CD4-positive, alpha-beta memory T cell (primary cell): ENCODE results near the gene USP19. TPM values are rescaled to one million over a fixed set of nuclear protein-coding genes. Genes with fewer than 3 reads are reported as not detected.

Experiments used
- CTCF ChIA-PET: fragments of 350-600 bp; sonication (Branson Sonifier 250); formaldehyde crosslinking; loops from one replicate; lab custom pipeline; 2021; ENCODE audit warnings: inconsistent platforms; ENCODE audit not compliant: partially characterized antibody; lab: Charles Lee
- POLR2A ChIA-PET: fragments of 350-600 bp; sonication (Branson Sonifier 250); formaldehyde crosslinking; loops from one replicate; lab custom pipeline; 2021; ENCODE audit not compliant: partially characterized antibody; lab: Charles Lee
- DNase-seq, 5 donors: peaks; one replicate each; pipeline versions ENCODE4 v3.0.0 to v3.0.0-alpha.2; 2020 to 2022; ENCODE audit warnings: mixed read lengths in 1 of 5
- H3K27ac ChIP-seq: one replicate; pipeline ENCODE4 v1.7.0; 2013; ENCODE audit warnings: low read depth, low read length
- H3K27me3 ChIP-seq: 2 replicates; pipeline ENCODE4 v1.7.0; 2013; ENCODE audit warnings: mild to moderate bottlenecking, low read length, moderate library complexity; ENCODE audit not compliant: insufficient read depth
- H3K36me3 ChIP-seq: 2 replicates; pipeline ENCODE4 v1.7.0; 2013; ENCODE audit warnings: mild to moderate bottlenecking, low read length, moderate library complexity; ENCODE audit not compliant: insufficient read depth
- H3K4me1 ChIP-seq: 2 replicates; pipeline ENCODE4 v1.7.0; 2013; ENCODE audit warnings: mild to moderate bottlenecking, low read length, moderate library complexity; ENCODE audit not compliant: insufficient read depth
- H3K4me3 ChIP-seq, 2 donors: one replicate each; pipeline ENCODE4 v1.7.0; 2013; ENCODE audit warnings: low read length in 2 of 2, mild to moderate bottlenecking in 1 of 2
- H3K9me3 ChIP-seq, 2 donors: one replicate each; pipeline ENCODE4 v1.7.0; 2013; ENCODE audit warnings: low read length in 2 of 2, control low read depth in 1 of 2; ENCODE audit not compliant: control insufficient read depth in 1 of 2
- H3K27ac Mint-ChIP-seq, 7 donors: one replicate each; pipeline ENCODE4 v1.8.0; 2020 to 2021; ENCODE audit warnings: mixed read lengths in 7 of 7, mild to moderate bottlenecking in 6 of 7, inconsistent platforms in 3 of 7, moderate library complexity in 3 of 7
- H3K27me3 Mint-ChIP-seq, 2 donors: one replicate each; pipeline ENCODE4 v1.8.0; 2020 to 2021; ENCODE audit warnings: mixed read lengths in 2 of 2
- H3K36me3 Mint-ChIP-seq, 2 donors: one replicate each; pipeline ENCODE4 v1.8.0; 2020 to 2021; ENCODE audit warnings: mixed read lengths in 2 of 2, inconsistent platforms in 1 of 2, mild to moderate bottlenecking in 1 of 2
- H3K4me1 Mint-ChIP-seq, 4 donors: one replicate each; pipeline ENCODE4 v1.8.0; 2020 to 2021; ENCODE audit warnings: mixed read lengths in 4 of 4, mild to moderate bottlenecking in 1 of 4
- H3K4me3 Mint-ChIP-seq, 8 donors: one replicate each; pipeline ENCODE4 v1.8.0; 2020 to 2021; ENCODE audit warnings: mixed read lengths in 8 of 8, mild to moderate bottlenecking in 7 of 8, moderate library complexity in 6 of 8, inconsistent platforms in 3 of 8
- H3K9me3 Mint-ChIP-seq, 8 donors: one replicate each; pipeline ENCODE4 v1.8.0; 2020 to 2021; ENCODE audit warnings: mixed read lengths in 8 of 8, mild to moderate bottlenecking in 5 of 8, inconsistent platforms in 3 of 8, moderate library complexity in 1 of 8
- intact Hi-C: fragments of 100-400 bp; cut with micrococcal nuclease; formaldehyde crosslinking; loops from one replicate; pipeline ENCODE4 v1.15.1; 2023
- polyA plus RNA-seq, 2 donors: library from polyadenylated mRNA; unstranded; fragments of 300-500 nt; fragmentation: Illumina TruSeq; gene quantifications; one replicate each; pipeline ENCODE4 v1.2.3, GENCODE V29; 2021
- total RNA-seq, 2 experiments: library from RNA; stranded (reverse); gene quantifications; one replicate each; pipeline ENCODE4 v1.2.3, GENCODE V29; 2021

Gene USP19
- total and polyA plus RNA-seq, 4 experiments from 2014 or later: 24.9 to 105 (median 64.9) TPM

GRCh38 chr3:49119439-49119838 lies 1.2 kb downstream of the USP19 start:
- intact Hi-C loops: no loop called here
- Histone ChIP-seq H3K4me1 (peaks cover 26% of the 10 kb centered on the region), H3K4me3 (peak overlapping the region; percentile 45 to 94), H3K27ac (peak overlapping the region; percentile 92), H3K9me3 (no peaks in the 10 kb centered on the region), H3K27me3 (no peaks in the 10 kb centered on the region), H3K36me3 (peaks cover 36% of the 10 kb centered on the region)
- H3K27ac Mint-ChIP-seq: peak overlapping the region; percentile 88 to 95 (median 92)
- peaks cover 25 to 31% of the 10 kb centered on the region in 2 donors for H3K36me3 Mint-ChIP-seq
- POLR2A ChIA-PET: interaction anchor here (2.0 to 5.9 kb wide), 4 partner anchors 13 to 402 kb away, joined by 10 to 105 read pairs (median 39); partner anchors contain the start of genes IP6K2, QARS1 and QRICH1
- CTCF ChIA-PET: interaction anchor here (1.0 to 3.2 kb wide), 3 partner anchors 9 to 131 kb away, joined by 3 to 24 read pairs (median 17); partner anchors contain the start of genes P4HTM and QRICH1
- peak overlapping the region in 7 of 8 donors; percentile 86 to 90 (median 89) for H3K4me3 Mint-ChIP-seq
- peaks cover 7 to 35% (median 22%) of the 10 kb centered on the region in 4 donors for H3K4me1 Mint-ChIP-seq
- no peaks in the 10 kb centered on the region for H3K27me3 Mint-ChIP-seq
- no peaks in the 10 kb centered on the region for H3K9me3 Mint-ChIP-seq
- no peak for DNase-seq

- Mint-ChIP-seq H3K27me3 (no peaks in the 10 kb centered on the region), H3K4me1 (peaks cover 7 to 37% (median 22%) of the 10 kb centered on the region in 4 donors), H3K36me3 (peaks cover 29 to 35% of the 10 kb centered on the region in 2 donors), H3K27ac (peak overlapping the region in 3 of 7 donors; percentile 47 to 93 (median 82)), H3K9me3 (no peaks in the 10 kb centered on the region), H3K4me3 (peak overlapping the region in 6 of 8 donors; percentile 64 to 90 (median 90))
- intact Hi-C loops: no loop called here
- no peak for DNase-seq
- CTCF ChIA-PET: interaction anchor here (3.2 kb wide), 2 partner anchors 26 to 131 kb away, joined by 17 to 24 read pairs; partner anchors contain the start of genes P4HTM and QRICH1
- Histone ChIP-seq H3K4me1 (peaks cover 26% of the 10 kb centered on the region), H3K27ac (peak overlapping the region; percentile 92), H3K36me3 (peaks cover 40% of the 10 kb centered on the region), H3K4me3 (no peak overlapping the region), H3K27me3 (no peaks in the 10 kb centered on the region), H3K9me3 (no peaks in the 10 kb centered on the region)
- POLR2A ChIA-PET: interaction anchor here (2.9 to 5.9 kb wide), 3 partner anchors 12 to 131 kb away, joined by 12 to 105 read pairs (median 66); partner anchors contain the start of genes QARS1 and QRICH1
These were observed 1.6 kb downstream of the USP19 start for GRCh38 chr3:49119036-49119435.

GRCh38 chr3:49112262-49112661 lies 8.4 kb downstream of the USP19 start:
- H3K27ac ChIP-seq: no peak overlapping the region
- peaks cover 44 to 69% of the 10 kb centered on the region in 2 donors for H3K36me3 Mint-ChIP-seq
- no peak overlapping the region for H3K4me3 Mint-ChIP-seq
- H3K4me1 Mint-ChIP-seq: peaks cover 0 to 9% (median 3%) of the 10 kb centered on the region in 4 donors
- CTCF ChIA-PET: no interaction called here
- no peaks in the 10 kb centered on the region for H3K27me3 ChIP-seq
- intact Hi-C loops: no loop called here
- DNase-seq: peak in 1 of 5 donors; percentile 25
- H3K4me3 ChIP-seq: no peak overlapping the region
- H3K27ac Mint-ChIP-seq: no peak overlapping the region
- peaks cover 75% of the 10 kb centered on the region for H3K36me3 ChIP-seq
- H3K27me3 Mint-ChIP-seq: no peaks in the 10 kb centered on the region
- no peaks in the 10 kb centered on the region for H3K4me1 ChIP-seq
- H3K9me3 ChIP-seq: no peaks in the 10 kb centered on the region
- H3K9me3 Mint-ChIP-seq: no peaks in the 10 kb centered on the region
- POLR2A ChIA-PET: no interaction called here

- no peaks in the 10 kb centered on the region for H3K9me3 Mint-ChIP-seq
- CTCF ChIA-PET: interaction anchor here (1.4 kb wide), 1 partner anchor 9 kb away, joined by 3 read pairs; no protein-coding TSS in a partner anchor
- no peak overlapping the region for H3K4me3 Mint-ChIP-seq
- Histone ChIP-seq H3K36me3 (peaks cover 66% of the 10 kb centered on the region), H3K4me3 (no peak overlapping the region), H3K27ac (no peak overlapping the region), H3K9me3 (no peaks in the 10 kb centered on the region), H3K4me1 (no peaks in the 10 kb centered on the region), H3K27me3 (no peaks in the 10 kb centered on the region)
- POLR2A ChIA-PET: interaction anchor here (1.5 to 9.7 kb wide), 2 partner anchors 10 to 18 kb away, joined by 8 to 66 read pairs; partner anchors contain the start of genes QRICH1 and USP19
- peak in 1 of 5 donors; percentile 32 for DNase-seq
- peaks cover 40 to 65% of the 10 kb centered on the region in 2 donors for H3K36me3 Mint-ChIP-seq
- H3K27me3 Mint-ChIP-seq: no peaks in the 10 kb centered on the region
- peaks cover 0 to 9% (median 2%) of the 10 kb centered on the region in 4 donors for H3K4me1 Mint-ChIP-seq
- H3K27ac Mint-ChIP-seq: no peak overlapping the region
- intact Hi-C loops: no loop called here
These were observed 9.3 kb downstream of the USP19 start for GRCh38 chr3:49111347-49111746.

- no peak overlapping the region for H3K4me3 ChIP-seq
- no peak overlapping the region for H3K27ac ChIP-seq
- ChIA-PET CTCF (interaction anchor here (1.0 to 1.4 kb wide), 2 partner anchors 9 to 123 kb away, joined by 3 read pairs; no protein-coding TSS in a partner anchor), POLR2A (interaction anchor here (1.5 to 9.7 kb wide), 2 partner anchors 11 to 17 kb away, joined by 8 to 66 read pairs; partner anchors contain the start of genes QRICH1 and USP19)
- no peak overlapping the region for H3K4me3 Mint-ChIP-seq
- no peak overlapping the region for H3K27ac Mint-ChIP-seq
- H3K36me3 ChIP-seq: peaks cover 61% of the 10 kb centered on the region
- H3K27me3 ChIP-seq: no peaks in the 10 kb centered on the region
- DNase-seq: no peak
- no peaks in the 10 kb centered on the region for H3K27me3 Mint-ChIP-seq
- no peaks in the 10 kb centered on the region for H3K9me3 Mint-ChIP-seq
- intact Hi-C loops: no loop called here
- H3K36me3 Mint-ChIP-seq: peaks cover 35 to 59% of the 10 kb centered on the region in 2 donors
- no peaks in the 10 kb centered on the region for H3K9me3 ChIP-seq
- H3K4me1 ChIP-seq: no peaks in the 10 kb centered on the region
- H3K4me1 Mint-ChIP-seq: peaks cover 0 to 12% (median 3%) of the 10 kb centered on the region in 4 donors
These were observed 9.8 kb downstream of the USP19 start for GRCh38 chr3:49110780-49111179.

GRCh38 chr3:49108346-49108745 lies 12.3 kb downstream of the USP19 start:
- POLR2A ChIA-PET: interaction anchor here (1.6 to 9.7 kb wide), 3 partner anchors 13 to 15 kb away, joined by 8 to 122 read pairs (median 66); partner anchors contain the start of genes QRICH1 and USP19
- CTCF ChIA-PET: interaction anchor here (1.7 kb wide), 1 partner anchor 63 kb away, joined by 5 read pairs; the partner anchor contains the start of gene KLHDC8B
- Histone ChIP-seq H3K27ac (no peak overlapping the region), H3K27me3 (no peaks in the 10 kb centered on the region), H3K9me3 (no peaks in the 10 kb centered on the region), H3K4me1 (peaks cover 16% of the 10 kb centered on the region), H3K4me3 (no peak overlapping the region), H3K36me3 (peaks cover 38% of the 10 kb centered on the region)
- peaks cover 12 to 28% (median 21%) of the 10 kb centered on the region in 4 donors for H3K4me1 Mint-ChIP-seq
- H3K36me3 Mint-ChIP-seq: peaks cover 19 to 48% of the 10 kb centered on the region in 2 donors
- peak in 1 of 5 donors; percentile 26 for DNase-seq
- no peak overlapping the region for H3K4me3 Mint-ChIP-seq
- no peaks in the 10 kb centered on the region for H3K9me3 Mint-ChIP-seq
- intact Hi-C loops: no loop called here
- H3K27me3 Mint-ChIP-seq: no peaks in the 10 kb centered on the region
- no peak overlapping the region for H3K27ac Mint-ChIP-seq
